Naive B cell (primary cell): ENCODE measurements around the gene TSNAX. TPM values are rescaled to one million over a fixed set of nuclear protein-coding genes. Genes with fewer than 3 reads are reported as not detected.
A peak's percentile ranks its signal among the peaks of the same experiment; 100 is the strongest.

ENCODE experiments used
- ATAC-seq, 2 donors: fragments of 150-1000 bp; cut with Tn5 transposase; 2 replicates each; pipeline ENCODE4 v1.10.0; 2021; ENCODE audit warnings: low read depth in 2 of 2, mild to moderate bottlenecking in 2 of 2, moderate library complexity in 2 of 2
- DNase-seq: peaks from one replicate; pipeline ENCODE4 v3.0.0; 2022
- H3K27ac Mint-ChIP-seq, 6 donors: one replicate each; pipeline ENCODE4 v1.8.0; 2020 to 2022; ENCODE audit warnings: mild to moderate bottlenecking in 6 of 6, mixed read lengths in 6 of 6, moderate library complexity in 5 of 6, inconsistent platforms in 2 of 6
- H3K27me3 Mint-ChIP-seq, 3 donors: one replicate each; pipeline ENCODE4 v1.8.0; 2021 to 2022; ENCODE audit warnings: mixed read lengths in 3 of 3, mild to moderate bottlenecking in 1 of 3
- H3K36me3 Mint-ChIP-seq, 2 donors: one replicate each; pipeline ENCODE4 v1.8.0; 2020 to 2022; ENCODE audit warnings: mixed read lengths in 2 of 2, inconsistent platforms in 1 of 2, mild to moderate bottlenecking in 1 of 2
- H3K4me1 Mint-ChIP-seq, 3 donors: one replicate each; pipeline ENCODE4 v1.8.0; 2020 to 2022; ENCODE audit warnings: mixed read lengths in 3 of 3, inconsistent platforms in 1 of 3, mild to moderate bottlenecking in 1 of 3, moderate library complexity in 1 of 3
- H3K4me3 Mint-ChIP-seq, 8 donors: one replicate each; pipeline ENCODE4 v1.8.0; 2020 to 2022; ENCODE audit warnings: mild to moderate bottlenecking in 8 of 8, mixed read lengths in 8 of 8, moderate library complexity in 8 of 8, inconsistent platforms in 2 of 8
- H3K9me3 Mint-ChIP-seq, 7 donors: one replicate each; pipeline ENCODE4 v1.8.0; 2020 to 2022; ENCODE audit warnings: mixed read lengths in 7 of 7, mild to moderate bottlenecking in 5 of 7, inconsistent platforms in 2 of 7, moderate library complexity in 1 of 7
- polyA plus RNA-seq, 6 donors: library from polyadenylated mRNA; unstranded; fragments of 300-500 nt; fragmentation: Illumina TruSeq; gene quantifications; one replicate each; pipeline ENCODE4 v1.2.3, GENCODE V29; 2021; ENCODE audit warnings: low read depth in 6 of 6

TSNAX gene
- polyA plus RNA-seq, 6 donors from 2014 or later, result 88.6 to 109 (median 92.6) TPM

GRCh38 chr1:231526536-231526935 lies 1.9 kb upstream of the TSNAX start:
- no peak for DNase-seq
- Mint-ChIP-seq H3K36me3 (peaks cover 5 to 6% of the 10 kb centered on the region in 2 donors), H3K27me3 (no peaks in the 10 kb centered on the region), H3K4me1 (peaks cover 27 to 40% (median 30%) of the 10 kb centered on the region in 3 donors), H3K9me3 (peaks cover 0 to 2% (median 0%) of the 10 kb centered on the region in 7 donors), H3K4me3 (peak overlapping the region in 3 of 8 donors; percentile 7 to 99 (median 98)), H3K27ac (peak overlapping the region in 2 of 6 donors; percentile 6 to 7)
- ATAC-seq, result no peak

GRCh38 chr1:231527586-231528171 lies 790 bp upstream of the TSNAX start:
- DNase-seq, result no peak
- Mint-ChIP-seq H3K9me3 (peaks cover 0 to 2% (median 0%) of the 10 kb centered on the region in 7 donors), H3K27ac (peak overlapping the region; percentile 99 to 100 (median 100)), H3K4me3 (peak overlapping the region; percentile 96 to 99 (median 98)), H3K27me3 (no peaks in the 10 kb centered on the region), H3K4me1 (peaks cover 29 to 47% (median 38%) of the 10 kb centered on the region in 3 donors), H3K36me3 (peaks cover 5 to 6% of the 10 kb centered on the region in 2 donors)
- peak; percentile 6 to 8 for ATAC-seq

GRCh38 chr1:231533240-231533639 lies 4.8 kb downstream of the TSNAX start:
- Mint-ChIP-seq H3K4me3 (peak overlapping the region in 1 of 8 donors; percentile 72), H3K9me3 (peaks cover 0 to 2% (median 0%) of the 10 kb centered on the region in 7 donors), H3K4me1 (peaks cover 29 to 46% (median 42%) of the 10 kb centered on the region in 3 donors), H3K27me3 (no peaks in the 10 kb centered on the region), H3K27ac (no peak overlapping the region), H3K36me3 (peaks cover 9% of the 10 kb centered on the region in 2 donors)
- ATAC-seq, result no peak
- DNase-seq, result no peak

GRCh38 chr1:231534703-231535159 lies 6.3 kb downstream of the TSNAX start:
- no peak for ATAC-seq
- Mint-ChIP-seq H3K4me1 (peaks cover 21 to 35% (median 31%) of the 10 kb centered on the region in 3 donors), H3K36me3 (peaks cover 11 to 14% of the 10 kb centered on the region in 2 donors), H3K4me3 (no peak overlapping the region), H3K27me3 (no peaks in the 10 kb centered on the region), H3K27ac (no peak overlapping the region), H3K9me3 (peaks cover 0 to 2% (median 0%) of the 10 kb centered on the region in 7 donors)
- no peak for DNase-seq

GRCh38 chr1:231536099-231536498 lies 7.6 kb downstream of the TSNAX start:
- no peak for DNase-seq
- peaks cover 15 to 29% (median 20%) of the 10 kb centered on the region in 3 donors for H3K4me1 Mint-ChIP-seq
- no peaks in the 10 kb centered on the region for H3K27me3 Mint-ChIP-seq
- H3K36me3 Mint-ChIP-seq, result peaks cover 13 to 16% of the 10 kb centered on the region in 2 donors
- ATAC-seq, result no peak
- H3K4me3 Mint-ChIP-seq, result no peak overlapping the region
- peak overlapping the region in 2 of 6 donors; percentile 1 to 10 for H3K27ac Mint-ChIP-seq
- peaks cover 0 to 10% (median 7%) of the 10 kb centered on the region in 7 donors for H3K9me3 Mint-ChIP-seq

- no peak for DNase-seq
- Mint-ChIP-seq H3K27me3 (no peaks in the 10 kb centered on the region), H3K4me3 (no peak overlapping the region), H3K4me1 (peaks cover 0 to 7% (median 5%) of the 10 kb centered on the region in 3 donors), H3K27ac (peak overlapping the region in 1 of 6 donors; percentile 11), H3K9me3 (peaks cover 0 to 10% (median 8%) of the 10 kb centered on the region in 7 donors), H3K36me3 (peaks cover 22 to 35% of the 10 kb centered on the region in 2 donors)
- ATAC-seq, result no peak
These were observed 12.4 kb downstream of the TSNAX start for GRCh38 chr1:231540847-231541246.

- no peak for ATAC-seq
- no peak overlapping the region for H3K4me3 Mint-ChIP-seq
- H3K27ac Mint-ChIP-seq, result peak overlapping the region in 3 of 6 donors; percentile 3 to 88 (median 42)
- H3K36me3 Mint-ChIP-seq, result peaks cover 22 to 45% of the 10 kb centered on the region in 2 donors
- no peak for DNase-seq
- H3K9me3 Mint-ChIP-seq, result peaks cover 0 to 10% (median 8%) of the 10 kb centered on the region in 7 donors
- H3K4me1 Mint-ChIP-seq, result peaks cover 0 to 12% (median 7%) of the 10 kb centered on the region in 3 donors
- no peaks in the 10 kb centered on the region for H3K27me3 Mint-ChIP-seq
These were observed 13.4 kb downstream of the TSNAX start for GRCh38 chr1:231541842-231542241.

GRCh38 chr1:231544943-231545592 lies 16.6 kb downstream of the TSNAX start:
- H3K27me3 Mint-ChIP-seq, result no peaks in the 10 kb centered on the region
- H3K4me1 Mint-ChIP-seq, result peaks cover 0 to 8% (median 7%) of the 10 kb centered on the region in 3 donors

GRCh38 chr1:231546693-231547092 lies 18.2 kb downstream of the TSNAX start:
- Mint-ChIP-seq H3K4me3 (no peak overlapping the region), H3K27ac (peak overlapping the region in 3 of 6 donors; percentile 55 to 76 (median 64)), H3K9me3 (no peaks in the 10 kb centered on the region), H3K36me3 (peaks cover 7 to 25% of the 10 kb centered on the region in 2 donors), H3K4me1 (peaks cover 4 to 8% (median 7%) of the 10 kb centered on the region in 3 donors), H3K27me3 (no peaks in the 10 kb centered on the region)
- ATAC-seq (no peak), DNase-seq (no peak)

More at GRCh38 chr1:231544943-231545592, 16.6 kb downstream of the TSNAX start:
- Mint-ChIP-seq H3K9me3 (peaks cover 0 to 9% (median 8%) of the 10 kb centered on the region in 7 donors), H3K36me3 (peaks cover 16 to 37% of the 10 kb centered on the region in 2 donors), H3K4me3 (no peak overlapping the region), H3K27ac (no peak overlapping the region)
- ATAC-seq, result no peak
- no peak for DNase-seq

- Mint-ChIP-seq H3K4me3 (no peak overlapping the region), H3K4me1 (peaks cover 4 to 12% (median 8%) of the 10 kb centered on the region in 3 donors), H3K27me3 (no peaks in the 10 kb centered on the region), H3K27ac (peak overlapping the region in 1 of 6 donors; percentile 9), H3K9me3 (no peaks in the 10 kb centered on the region), H3K36me3 (peaks cover 18 to 24% of the 10 kb centered on the region in 2 donors)
- no peak for ATAC-seq
- DNase-seq, result no peak
These were observed 21.4 kb downstream of the TSNAX start for GRCh38 chr1:231549733-231550447.

GRCh38 chr1:231550448-231550781 lies 21.9 kb downstream of the TSNAX start:
- peak; percentile 8 for DNase-seq

GRCh38 chr1:231553320-231553719 lies 24.9 kb downstream of the TSNAX start:
- H3K27ac Mint-ChIP-seq, result peak overlapping the region in 1 of 6 donors; percentile 52
- H3K9me3 Mint-ChIP-seq, result no peaks in the 10 kb centered on the region
- H3K27me3 Mint-ChIP-seq, result no peaks in the 10 kb centered on the region
- peaks cover 19 to 23% of the 10 kb centered on the region in 2 donors for H3K36me3 Mint-ChIP-seq
- peaks cover 8 to 25% (median 15%) of the 10 kb centered on the region in 3 donors for H3K4me1 Mint-ChIP-seq
- ATAC-seq, result no peak
- no peak overlapping the region for H3K4me3 Mint-ChIP-seq
- no peak for DNase-seq

More at GRCh38 chr1:231550448-231550781, 21.9 kb downstream of the TSNAX start:
- Mint-ChIP-seq H3K9me3 (no peaks in the 10 kb centered on the region), H3K4me1 (peaks cover 4 to 12% (median 8%) of the 10 kb centered on the region in 3 donors), H3K4me3 (no peak overlapping the region), H3K27me3 (no peaks in the 10 kb centered on the region), H3K27ac (no peak overlapping the region), H3K36me3 (peaks cover 18 to 29% of the 10 kb centered on the region in 2 donors)
- peak; percentile 40 to 54 for ATAC-seq

- Mint-ChIP-seq H3K27me3 (no peaks in the 10 kb centered on the region), H3K4me3 (no peak overlapping the region), H3K4me1 (peaks cover 8 to 23% (median 15%) of the 10 kb centered on the region in 3 donors), H3K36me3 (peaks cover 19 to 26% of the 10 kb centered on the region in 2 donors), H3K27ac (peak overlapping the region in 1 of 6 donors; percentile 66), H3K9me3 (no peaks in the 10 kb centered on the region)
- ATAC-seq (no peak), DNase-seq (no peak)
These were observed 26.5 kb downstream of the TSNAX start for GRCh38 chr1:231554969-231555368.
